Measurements from ENCODE around the gene PDXK. TPM values are rescaled to one million over a fixed set of nuclear protein-coding genes. Genes with fewer than 3 reads are reported as not detected.

The PDXK gene
- total and polyA plus RNA-seq, 10 of the 15 experiments (the other 5 are each of a cell fraction or from before 2014, with no cell fraction given), result 3.7 to 141 (median 60.0) TPM

DNA sequence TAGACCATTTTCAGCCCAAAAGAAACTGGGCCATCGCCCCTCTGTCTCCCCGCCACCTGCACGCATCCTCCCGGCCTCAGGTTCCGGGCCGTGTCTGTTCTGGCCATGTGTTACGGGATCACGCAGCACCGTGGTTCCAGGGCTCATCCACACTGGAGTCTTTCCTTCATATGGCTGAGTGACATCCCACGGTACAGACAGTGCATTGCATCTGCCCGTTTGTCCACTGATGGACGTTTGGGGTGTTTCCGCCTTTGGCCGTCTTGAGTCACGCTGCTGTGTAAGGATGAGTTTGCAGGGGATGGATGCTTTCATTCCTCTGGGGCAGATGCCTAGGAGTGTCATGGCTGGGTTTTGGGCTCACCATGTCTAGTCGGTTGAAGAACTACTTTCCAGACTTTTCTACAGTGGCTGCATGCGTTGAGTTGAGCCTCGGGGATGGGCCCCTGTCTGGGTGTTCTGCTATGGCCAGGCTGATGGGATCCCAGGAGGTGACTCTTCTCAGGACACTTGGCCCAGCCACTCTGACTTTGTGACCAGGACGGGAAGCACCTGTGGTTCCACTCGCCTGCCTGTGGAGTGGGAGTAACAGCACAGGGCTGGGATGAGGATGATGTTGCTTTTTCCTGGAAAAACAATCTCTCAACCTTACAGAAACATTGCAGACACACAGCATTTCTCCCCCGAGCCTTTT is 87.2 kb downstream of the PDXK start (continued):
- TF ChIP-seq CEBPZ (IDR thresholded peaks at IDR 0.05; ENCODE audit: low read depth, low read length) (no peak), RUNX3 (IDR thresholded peaks at IDR 0.05; ENCODE audit: low read length) (no peak), YBX1 (IDR thresholded peaks at IDR 0.05) (no peak), ESRRA (IDR thresholded peaks at IDR 0.05; ENCODE audit: low read length) (no peak), CHD4 (IDR thresholded peaks at IDR 0.05) (no peak), NFYB (IDR thresholded peaks at IDR 0.05; ENCODE audit: insufficient read depth, low read depth, low read length) (no peak), HDAC2 (IDR thresholded peaks at IDR 0.05) (no peak)

DNA sequence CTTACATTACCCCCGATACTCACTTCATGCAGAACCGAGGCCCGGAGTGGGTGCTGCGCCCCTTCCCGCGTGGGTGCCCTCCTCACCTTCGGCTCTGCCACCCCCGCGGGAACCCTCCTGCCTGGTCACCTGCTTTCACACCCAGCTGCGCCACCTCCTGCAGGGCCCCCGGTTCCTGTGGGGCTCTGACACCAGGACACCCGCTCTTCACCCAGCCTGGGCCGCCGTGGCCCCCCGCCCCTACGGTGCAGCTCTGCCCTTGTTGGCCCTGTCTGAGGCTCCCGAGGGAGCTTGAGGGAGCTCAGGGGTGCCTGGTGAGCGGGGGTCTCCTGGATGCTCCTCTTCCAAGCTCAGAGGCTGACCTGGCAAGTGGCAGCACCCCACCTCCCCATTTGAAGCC is 89.4 kb downstream of the PDXK start:
- WGBS (ENCODE audit: insufficient coverage, insufficient replicate concordance, low lambda C conversion rate, missing lambda C conversion rate), result 90% methylated on average over 18 of the region's 18 CpGs
- RAD21 ChIA-PET (ENCODE audit: unreplicated experiment), result interaction anchor here (0.6 to 1.2 kb wide), 3 partner anchors 80 to 134 kb away, joined by 3 to 4 read pairs (median 4); no protein-coding TSS in a partner anchor
- no peak overlapping the region for H3K9ac ChIP-seq (ENCODE audit: control insufficient read depth, insufficient read depth, low read length)
- TF ChIP-seq MTA3 (IDR thresholded peaks at IDR 0.05; ENCODE audit: borderline replicate concordance, low read length) (no peak), BACH1 (IDR thresholded peaks at IDR 0.05; ENCODE audit: borderline replicate concordance) (no peak), CHD1 (IDR thresholded peaks at IDR 0.05; ENCODE audit: low read depth, low read length) (no peak), BMI1 (IDR thresholded peaks at IDR 0.05; ENCODE audit: borderline replicate concordance) (no peak), HDAC2 (IDR thresholded peaks at IDR 0.05) (no peak), PML (IDR thresholded peaks at IDR 0.05; ENCODE audit: low read length) (no peak), PAX8 (IDR thresholded peaks at IDR 0.05) (no peak), RUNX3 (IDR thresholded peaks at IDR 0.05; ENCODE audit: low read length) (no peak)
- TF ChIP-seq, protein P1, sequence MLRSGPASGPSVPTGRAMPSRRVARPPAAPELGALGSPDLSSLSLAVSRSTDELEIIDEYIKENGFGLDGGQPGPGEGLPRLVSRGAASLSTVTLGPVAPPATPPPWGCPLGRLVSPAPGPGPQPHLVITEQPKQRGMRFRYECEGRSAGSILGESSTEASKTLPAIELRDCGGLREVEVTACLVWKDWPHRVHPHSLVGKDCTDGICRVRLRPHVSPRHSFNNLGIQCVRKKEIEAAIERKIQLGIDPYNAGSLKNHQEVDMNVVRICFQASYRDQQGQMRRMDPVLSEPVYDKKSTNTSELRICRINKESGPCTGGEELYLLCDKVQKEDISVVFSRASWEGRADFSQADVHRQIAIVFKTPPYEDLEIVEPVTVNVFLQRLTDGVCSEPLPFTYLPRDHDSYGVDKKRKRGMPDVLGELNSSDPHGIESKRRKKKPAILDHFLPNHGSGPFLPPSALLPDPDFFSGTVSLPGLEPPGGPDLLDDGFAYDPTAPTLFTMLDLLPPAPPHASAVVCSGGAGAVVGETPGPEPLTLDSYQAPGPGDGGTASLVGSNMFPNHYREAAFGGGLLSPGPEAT (IDR thresholded peaks at IDR 0.05; ENCODE audit: low read depth), result no peak
- TF ChIP-seq, protein P2, sequence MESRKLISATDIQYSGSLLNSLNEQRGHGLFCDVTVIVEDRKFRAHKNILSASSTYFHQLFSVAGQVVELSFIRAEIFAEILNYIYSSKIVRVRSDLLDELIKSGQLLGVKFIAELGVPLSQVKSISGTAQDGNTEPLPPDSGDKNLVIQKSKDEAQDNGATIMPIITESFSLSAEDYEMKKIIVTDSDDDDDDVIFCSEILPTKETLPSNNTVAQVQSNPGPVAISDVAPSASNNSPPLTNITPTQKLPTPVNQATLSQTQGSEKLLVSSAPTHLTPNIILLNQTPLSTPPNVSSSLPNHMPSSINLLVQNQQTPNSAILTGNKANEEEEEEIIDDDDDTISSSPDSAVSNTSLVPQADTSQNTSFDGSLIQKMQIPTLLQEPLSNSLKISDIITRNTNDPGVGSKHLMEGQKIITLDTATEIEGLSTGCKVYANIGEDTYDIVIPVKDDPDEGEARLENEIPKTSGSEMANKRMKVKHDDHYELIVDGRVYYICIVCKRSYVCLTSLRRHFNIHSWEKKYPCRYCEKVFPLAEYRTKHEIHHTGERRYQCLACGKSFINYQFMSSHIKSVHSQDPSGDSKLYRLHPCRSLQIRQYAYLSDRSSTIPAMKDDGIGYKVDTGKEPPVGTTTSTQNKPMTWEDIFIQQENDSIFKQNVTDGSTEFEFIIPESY (IDR thresholded peaks at IDR 0.05), result no peak

More for the DNA sequence above, 89.4 kb downstream of the PDXK start:
- no peak overlapping the region for H2AFZ ChIP-seq (ENCODE audit: control insufficient read depth, low read depth, low read length)
- peaks cover 60% of the 10 kb centered on the region for H3K4me1 ChIP-seq (ENCODE audit: control insufficient read depth, insufficient read depth, low read length)
- SMC1A ChIA-PET (ENCODE audit: uncharacterized antibody, unreplicated experiment), result interaction anchor here (0.7 to 3.3 kb wide), 4 partner anchors 60 to 167 kb away, joined by 3 to 16 read pairs (median 4); no protein-coding TSS in a partner anchor
- H3K4me3 ChIP-seq, result no peak overlapping the region
- DNase-seq (ENCODE audit: low read depth, low spot score) (no peak), ATAC-seq (no peak), FAIRE-seq (no peak)
- H4K20me1 ChIP-seq (ENCODE audit: control insufficient read depth, insufficient read depth), result no peaks in the 10 kb centered on the region
- no TSS peak for BruUV-seq (replicated peaks)
- intact Hi-C loops (cut with micrococcal nuclease; ENCODE audit: unreplicated experiment), result no loop called here
- H3K27me3 ChIP-seq (replicated peaks in 1 of 2; ENCODE audit: control insufficient read depth in 2 of 2, insufficient read depth in 2 of 2, low read length in 1 of 2), result no peaks in the 10 kb centered on the region
- H3K79me2 ChIP-seq (ENCODE audit: control insufficient read depth, insufficient read depth, low read length), result peaks cover 7% of the 10 kb centered on the region
- H3K4me2 ChIP-seq (ENCODE audit: control insufficient read depth, insufficient read depth), result no peak overlapping the region
- H3K27ac ChIP-seq (ENCODE audit: control insufficient read depth, insufficient read depth), result no peak overlapping the region
- CTCF ChIA-PET, result interaction anchor here (0.7 to 4.5 kb wide), 5 partner anchors 59 to 669 kb away, joined by 3 to 39 read pairs (median 5); no protein-coding TSS in a partner anchor
- in situ Hi-C loops (cut with MboI), result loop anchor here (5.0 kb wide), 2 partner anchors 114 to 169 kb away; no protein-coding TSS in a partner anchor
- H3K36me3 ChIP-seq (ENCODE audit: control insufficient read depth in 2 of 2, insufficient read depth in 2 of 2, low read length in 1 of 2), result peaks cover 0 to 13% of the 10 kb centered on the region in 2 experiments; a peak in 3 of 4 replicates
- H3K9me3 ChIP-seq (replicated peaks; ENCODE audit: control insufficient read depth, insufficient read depth, low read length), result no peaks in the 10 kb centered on the region
- POLR2A ChIA-PET, result interaction anchor here (0.7 kb wide), 1 partner anchor 113 kb away, joined by 4 read pairs; no protein-coding TSS in a partner anchor

All from GM12878 (cell line).